NCI-H748 (cell line): ENCODE data around the gene MRPS34.
"Not testable (repeated sequence)": the region's sequence is repeated elsewhere in the genome, so short reads cannot be mapped to it uniquely, and the experiment has no call there.

Source experiments
- DNase-seq: peaks from one replicate; lab custom pipeline; 2025; ENCODE audit not compliant: unreplicated experiment; lab: John Stamatoyannopoulos, UW

MRPS34 gene

DNA sequence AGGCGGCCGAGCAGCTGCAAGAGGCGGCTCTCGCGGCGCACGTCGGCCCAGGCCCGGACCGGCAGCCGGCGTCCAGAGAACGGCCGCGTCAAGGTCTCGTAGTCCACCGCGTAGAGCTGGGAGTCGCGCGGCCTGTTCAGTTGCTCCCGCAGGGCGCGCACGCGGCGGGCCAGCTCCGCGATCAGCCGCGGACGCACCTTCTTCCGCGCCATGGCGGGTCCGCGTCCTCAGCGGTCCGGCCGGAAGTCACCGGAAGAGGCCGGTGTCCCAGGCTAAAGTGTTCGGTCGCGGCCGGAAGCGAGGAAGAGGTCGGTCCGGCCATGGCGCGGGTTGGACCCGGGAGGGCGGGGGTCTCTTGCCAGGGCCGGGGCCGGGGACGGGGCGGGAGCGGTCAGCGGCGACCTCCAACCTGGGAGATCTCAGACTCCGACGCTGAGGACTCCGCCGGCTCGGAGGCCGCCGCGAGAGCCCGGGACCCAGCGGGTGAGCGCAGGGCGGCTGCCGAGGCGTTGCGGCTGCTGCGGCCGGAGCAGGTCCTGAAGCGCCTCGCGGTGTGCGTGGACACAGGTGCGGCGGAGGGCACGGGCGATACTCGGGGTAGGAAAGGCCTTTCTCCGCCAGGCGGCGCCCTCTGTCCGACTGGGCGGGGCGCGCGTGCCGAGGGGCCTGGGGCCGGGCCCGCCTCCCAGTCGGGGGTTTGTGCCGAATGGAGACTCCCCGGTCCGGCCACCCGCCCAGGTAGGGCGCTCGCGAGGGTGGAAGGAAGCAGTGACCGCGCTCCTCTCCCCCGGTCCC is at the start of gene MRPS34:
MRPS34 (minus strand) TSS at position 227 of the 795 bp plus-strand sequence; CDS start at position 212, 15 bp downstream.
- DNase-seq, result peak; percentile 87

DNA sequence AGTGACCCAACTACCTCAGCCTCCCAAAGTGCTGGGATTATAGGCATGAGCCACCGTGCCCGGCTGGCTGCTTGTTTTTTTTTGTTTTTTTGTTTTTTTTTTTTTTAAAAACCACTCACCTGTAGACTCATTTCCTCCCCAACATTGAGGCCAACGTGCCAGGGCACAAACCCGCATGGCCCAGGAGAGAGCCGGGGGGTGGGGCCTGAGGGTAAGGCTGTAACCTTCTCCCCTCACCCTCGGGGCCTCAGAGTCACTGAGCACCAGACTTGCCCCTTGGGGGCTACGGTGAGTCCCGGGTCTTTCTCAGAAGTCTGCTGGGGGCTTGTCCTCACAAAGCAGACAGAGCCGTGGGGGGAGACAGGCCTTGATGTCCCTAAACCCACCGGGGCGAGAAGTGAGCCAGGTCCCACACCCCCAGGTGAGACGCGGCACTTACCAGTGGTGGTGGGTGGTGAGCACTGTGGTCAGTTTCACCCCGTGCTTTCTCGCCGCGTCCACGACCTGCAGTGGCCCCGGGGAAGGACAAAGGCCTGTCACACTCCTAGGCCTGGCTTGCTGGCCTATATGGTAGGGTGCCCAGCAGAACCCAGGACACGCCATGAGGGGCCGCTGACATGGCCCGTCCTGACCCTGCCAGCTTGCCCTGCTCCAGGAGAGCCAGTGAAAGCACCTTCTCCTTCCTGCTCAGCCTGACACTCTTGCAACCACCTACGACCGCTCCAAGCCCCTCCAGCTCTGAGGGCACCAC is 49.1 kb upstream of the MRPS34 start:
- DNase-seq, result no peak

DNA sequence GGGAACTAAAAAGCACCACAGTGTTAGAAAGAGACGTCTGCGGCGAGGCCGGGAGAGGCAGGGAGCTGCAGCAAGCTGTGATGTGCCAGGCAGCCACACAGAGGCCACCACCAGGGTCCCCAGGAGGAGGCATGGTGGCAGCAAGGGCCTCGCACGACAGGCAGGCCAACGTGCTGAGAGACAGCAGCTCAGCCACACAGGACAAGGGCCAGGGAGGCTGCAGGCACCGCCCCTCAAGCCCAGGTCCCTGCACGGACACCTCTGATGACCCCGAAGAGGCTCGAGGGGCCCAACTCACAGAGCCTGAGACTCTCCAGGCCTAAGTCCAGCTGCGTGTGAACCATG is 48.0 kb upstream of the MRPS34 start:
- DNase-seq, result no peak

DNA sequence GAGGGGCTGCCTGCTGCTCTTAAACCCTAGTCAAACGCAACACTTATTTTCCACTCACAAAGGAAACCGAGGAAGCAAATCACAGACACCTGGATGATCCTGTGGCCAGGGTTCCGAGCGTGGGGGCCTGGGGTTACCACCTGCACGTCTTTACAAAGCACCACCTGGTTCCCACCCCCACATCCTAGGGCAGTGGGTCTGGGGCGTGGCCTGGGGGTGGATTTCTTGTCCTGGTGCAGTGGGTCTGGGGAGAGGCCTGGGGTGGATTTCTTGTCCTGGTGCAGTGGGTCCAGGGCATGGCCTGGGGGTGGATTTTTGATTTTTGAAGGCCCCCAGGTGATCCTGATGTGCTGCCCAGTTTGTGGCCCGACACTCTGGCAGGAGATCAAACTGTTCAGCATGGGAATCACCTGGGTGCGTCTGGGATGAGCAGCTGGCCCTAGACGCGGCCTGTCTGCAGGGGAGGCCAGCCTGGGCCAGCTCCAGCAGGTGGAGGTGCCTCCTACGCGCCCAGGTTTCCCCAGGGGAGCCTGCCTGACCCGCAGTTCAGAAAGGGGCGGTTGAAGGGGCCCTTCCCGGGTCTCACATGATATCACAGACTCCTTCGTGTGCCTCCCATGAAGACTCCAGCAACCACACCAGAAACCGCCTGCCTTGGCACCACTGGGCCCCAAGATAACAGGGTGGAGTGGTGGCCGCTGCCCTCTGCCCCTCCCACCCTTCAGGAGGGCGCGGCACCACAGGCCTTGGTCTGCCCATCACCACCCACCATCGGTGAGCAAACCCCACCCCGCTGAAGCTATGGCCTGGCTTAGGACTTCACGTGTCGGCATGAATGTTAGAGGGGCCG is 47.4 kb upstream of the MRPS34 start:
- no peak for DNase-seq

DNA sequence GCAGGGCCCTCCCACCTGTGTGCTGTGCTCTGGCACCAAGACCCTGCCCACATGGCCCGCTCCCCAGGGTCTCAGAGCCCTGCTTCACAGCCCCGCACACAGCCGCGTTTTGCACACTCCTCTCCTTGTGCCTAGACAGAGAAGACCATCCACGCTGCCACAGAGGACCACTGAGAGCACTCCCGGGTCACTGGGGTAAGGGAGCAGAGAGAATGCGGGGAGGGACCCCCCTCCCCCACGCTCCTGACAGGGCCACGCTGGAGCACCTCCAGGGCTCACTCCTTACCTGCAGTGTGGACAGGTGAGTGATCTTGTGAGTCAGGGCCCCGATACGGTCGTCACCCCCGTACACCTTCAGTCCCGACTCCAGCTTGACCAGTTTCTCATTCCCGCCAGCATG is 46.7 kb upstream of the MRPS34 start:
- DNase-seq, result no peak

DNA sequence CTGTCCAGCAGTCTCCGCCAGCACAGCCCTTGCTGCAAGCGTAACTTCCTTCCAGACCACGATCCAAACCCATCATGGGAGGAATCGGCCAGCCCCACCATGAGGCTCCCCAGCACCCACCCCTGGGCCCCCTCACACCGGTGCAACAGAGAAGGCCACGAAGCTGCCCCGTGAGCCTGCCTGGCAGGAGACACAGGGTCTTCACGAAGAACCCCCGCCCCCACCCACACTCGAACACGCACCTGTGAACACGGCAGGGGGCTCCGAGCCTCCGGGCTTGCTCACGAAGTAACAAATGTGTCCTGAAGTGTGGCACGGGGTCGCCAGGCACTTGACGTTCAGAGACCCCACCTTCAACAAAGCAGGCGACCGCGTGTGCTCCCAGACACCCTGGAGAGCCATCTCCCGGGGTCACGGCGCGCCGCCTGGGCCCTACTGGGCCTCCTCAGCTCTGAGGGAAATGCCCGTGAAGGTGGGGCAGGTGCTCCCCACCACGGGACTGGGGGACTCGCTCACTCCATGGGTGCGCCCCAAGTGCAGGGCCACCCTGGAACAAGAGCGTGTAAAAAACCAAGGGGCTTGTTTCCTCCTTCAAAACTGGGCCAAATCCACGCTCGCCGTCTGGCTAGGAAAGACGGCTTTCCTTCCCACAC is 46.1 kb upstream of the MRPS34 start:
- DNase-seq, result no peak

DNA sequence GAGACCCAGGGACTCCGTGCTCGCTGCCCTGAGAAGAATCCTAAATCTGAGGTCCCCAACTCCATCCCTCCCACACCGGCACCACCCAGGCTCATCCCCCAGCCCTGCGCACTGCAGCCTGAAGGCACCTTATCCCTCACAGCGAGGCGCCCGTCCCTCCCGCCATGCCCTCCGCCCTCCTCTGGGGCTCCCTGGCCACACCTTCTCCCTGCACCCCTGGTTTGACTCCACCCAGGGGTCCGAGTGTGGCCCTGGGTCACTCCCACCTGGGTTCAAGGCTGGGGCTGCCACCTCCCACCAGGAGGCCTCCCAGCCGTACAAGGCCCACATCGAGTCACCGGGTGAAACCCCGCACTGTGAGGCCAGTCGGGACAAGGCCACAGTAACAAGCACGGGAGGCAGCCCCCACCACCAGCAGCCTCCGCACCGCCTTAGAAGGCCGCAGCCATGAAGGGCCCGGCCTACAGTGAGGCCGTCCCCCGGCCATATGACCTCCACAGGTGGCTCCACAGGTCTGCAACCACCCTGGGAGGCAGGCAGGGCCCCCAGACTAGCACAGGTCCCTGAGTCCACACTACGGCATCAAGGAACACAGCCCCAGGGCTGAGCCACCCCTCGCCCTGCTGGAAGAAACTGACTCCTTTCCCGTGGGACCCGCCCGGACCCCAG is 45.4 kb upstream of the MRPS34 start:
- no peak for DNase-seq

DNA sequence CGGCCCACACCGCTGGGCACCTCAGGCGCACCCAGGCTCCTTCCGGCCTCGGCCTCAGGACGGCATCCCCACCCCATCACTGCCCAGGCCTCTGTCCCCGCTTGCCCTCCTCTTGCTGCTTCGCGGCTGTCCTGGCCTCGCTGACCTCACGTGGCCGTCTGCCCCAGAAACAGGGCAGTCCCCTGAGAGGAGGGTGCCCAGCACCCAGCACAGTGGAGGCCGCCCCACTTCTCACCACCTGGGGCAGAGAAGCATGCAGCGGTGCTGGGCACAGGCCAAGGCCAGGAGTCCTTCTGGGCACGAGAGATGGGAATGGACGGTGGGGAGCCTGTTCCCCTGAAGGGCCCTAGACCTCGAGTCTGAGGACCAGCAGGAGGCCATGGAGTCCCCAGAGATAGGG is 44.8 kb upstream of the MRPS34 start:
- DNase-seq, result no peak

DNA sequence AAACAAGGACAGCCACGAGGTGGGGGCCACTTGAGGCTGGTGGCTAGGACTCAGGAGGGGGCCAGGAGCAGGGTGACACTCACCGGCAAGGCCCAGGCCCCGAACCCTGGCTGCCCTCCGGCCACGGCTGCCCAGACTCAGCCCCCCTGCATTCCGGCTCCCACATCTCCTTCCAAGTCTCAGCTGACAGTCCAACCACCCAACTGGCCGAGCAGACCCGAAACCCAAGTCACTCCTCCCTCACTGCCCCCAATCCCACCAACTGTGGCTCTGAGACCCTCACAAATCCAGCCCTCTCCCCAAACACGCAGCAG is 44.3 kb upstream of the MRPS34 start:
- no peak for DNase-seq

DNA sequence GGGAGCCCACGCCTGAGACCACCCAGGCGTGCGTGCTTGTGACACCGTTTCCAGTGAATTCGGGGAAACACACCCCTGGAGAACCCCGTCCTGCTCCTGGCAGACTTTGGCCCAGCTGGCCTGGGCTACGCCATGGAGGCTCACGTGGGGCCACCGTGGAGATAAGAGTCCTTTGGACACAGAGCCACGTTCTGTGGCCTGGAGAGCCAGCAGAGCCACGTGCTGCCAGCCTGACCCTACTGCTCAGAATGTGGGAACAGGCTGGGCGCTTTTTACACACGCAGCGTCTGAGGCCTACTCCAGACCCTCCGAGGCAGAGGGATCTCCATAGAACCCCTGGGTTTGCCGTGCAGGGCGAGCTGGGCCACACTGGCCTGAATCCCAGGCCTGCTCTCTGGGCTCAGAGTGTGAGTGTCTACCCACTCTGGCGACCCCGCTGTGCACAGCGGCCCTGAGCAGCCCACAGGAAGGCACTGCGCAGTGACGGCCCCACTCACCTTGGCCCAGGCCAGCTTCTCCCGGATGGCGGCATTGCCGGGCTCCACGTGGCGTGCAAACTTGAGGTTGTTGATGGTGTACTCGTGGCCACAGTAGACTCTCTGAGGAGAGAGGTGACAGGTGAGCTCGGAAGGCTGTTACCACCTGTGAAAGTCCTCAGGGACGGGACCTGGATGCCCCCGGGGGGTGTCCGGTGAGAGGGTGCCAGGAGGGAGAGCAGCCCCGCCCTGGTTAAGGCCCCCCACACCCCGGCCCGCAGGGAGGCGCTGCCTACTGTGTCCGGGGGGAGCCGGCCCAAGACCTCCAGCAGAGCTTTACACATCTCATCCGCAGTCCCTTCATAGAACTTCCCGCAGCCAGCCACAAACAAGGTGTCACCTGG is 43.7 kb upstream of the MRPS34 start:
- no peak for DNase-seq

DNA sequence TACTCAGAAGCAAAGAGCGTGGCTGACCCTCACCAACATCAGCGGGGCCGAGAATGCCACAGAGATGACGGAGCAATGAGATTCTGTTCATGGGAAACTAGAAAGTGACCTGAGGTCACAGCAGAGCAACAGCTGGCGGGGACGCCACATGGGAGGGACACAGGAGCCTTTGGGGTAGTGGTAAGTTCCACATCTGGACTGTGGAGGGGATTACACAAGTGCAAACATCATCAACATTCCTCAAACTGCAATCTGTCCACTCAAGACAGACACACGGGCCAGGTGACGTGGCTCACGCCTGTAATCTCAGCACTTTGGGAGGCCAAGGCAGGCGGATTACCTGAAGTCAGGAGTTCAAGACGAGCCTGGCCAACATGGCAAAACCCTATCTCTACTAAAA is 42.5 kb upstream of the MRPS34 start:
- DNase-seq, result no peak

DNA sequence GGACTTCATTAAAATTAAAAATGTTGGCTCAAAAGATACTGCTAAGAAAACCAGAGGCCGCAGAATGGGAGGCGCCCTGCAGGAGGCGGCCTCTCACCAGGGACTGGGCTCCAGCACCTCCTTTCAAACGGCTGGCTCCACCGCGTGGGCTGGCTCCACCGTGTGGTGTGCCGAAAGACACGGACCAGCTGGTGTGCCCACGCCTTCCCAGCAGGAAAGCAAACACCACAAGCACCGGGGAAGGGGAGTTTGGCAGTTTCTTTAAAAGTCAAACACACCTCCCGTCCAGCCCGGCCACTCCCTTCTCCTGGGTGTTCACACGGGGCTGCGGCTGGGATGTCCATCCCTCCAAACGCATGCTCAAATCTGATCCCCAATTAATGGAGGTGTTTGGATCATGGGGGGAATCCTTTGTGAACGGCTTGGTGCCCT is 39.8 kb upstream of the MRPS34 start:
- peak; percentile 77 for DNase-seq

DNA sequence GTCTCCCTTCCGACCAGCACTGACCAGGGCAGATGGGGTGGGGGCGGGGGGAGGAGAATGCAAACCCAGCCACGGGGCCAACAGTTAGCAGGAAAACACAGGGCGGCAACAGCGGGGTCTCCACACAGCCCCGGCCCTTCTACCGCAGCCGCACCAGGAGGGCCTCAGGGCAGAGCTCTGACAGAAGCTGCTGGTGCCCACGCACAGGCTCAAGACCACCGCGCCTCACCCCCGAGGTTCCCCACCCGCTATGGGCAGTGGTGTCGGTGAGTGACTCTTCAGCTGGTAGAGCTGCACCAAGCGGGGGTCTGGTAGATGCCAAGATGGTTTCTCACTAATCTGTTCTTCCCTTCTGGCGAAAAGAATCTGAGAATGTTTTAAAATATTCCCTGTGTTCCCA is 37.6 kb upstream of the MRPS34 start:
- no peak for DNase-seq

DNA sequence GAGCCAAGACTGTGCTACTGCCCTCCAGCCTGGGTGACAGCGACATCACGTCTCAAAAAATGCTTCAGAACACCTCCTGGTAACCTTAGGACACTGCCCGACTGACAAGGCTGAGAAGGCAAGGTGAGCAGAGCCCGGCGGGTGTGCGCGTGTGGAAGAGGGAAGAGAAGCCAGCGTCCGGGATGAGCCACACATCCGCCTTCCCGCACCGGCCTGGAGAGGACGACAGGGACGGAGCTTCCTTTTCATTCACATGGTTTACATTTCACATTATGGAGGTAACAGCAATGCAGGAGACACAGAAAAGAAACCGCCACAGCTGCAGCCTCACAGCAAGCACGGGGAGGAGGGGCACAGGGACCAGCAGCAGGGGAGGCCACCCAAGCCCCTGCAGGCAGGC is 37.2 kb upstream of the MRPS34 start:
- no peak for DNase-seq

DNA sequence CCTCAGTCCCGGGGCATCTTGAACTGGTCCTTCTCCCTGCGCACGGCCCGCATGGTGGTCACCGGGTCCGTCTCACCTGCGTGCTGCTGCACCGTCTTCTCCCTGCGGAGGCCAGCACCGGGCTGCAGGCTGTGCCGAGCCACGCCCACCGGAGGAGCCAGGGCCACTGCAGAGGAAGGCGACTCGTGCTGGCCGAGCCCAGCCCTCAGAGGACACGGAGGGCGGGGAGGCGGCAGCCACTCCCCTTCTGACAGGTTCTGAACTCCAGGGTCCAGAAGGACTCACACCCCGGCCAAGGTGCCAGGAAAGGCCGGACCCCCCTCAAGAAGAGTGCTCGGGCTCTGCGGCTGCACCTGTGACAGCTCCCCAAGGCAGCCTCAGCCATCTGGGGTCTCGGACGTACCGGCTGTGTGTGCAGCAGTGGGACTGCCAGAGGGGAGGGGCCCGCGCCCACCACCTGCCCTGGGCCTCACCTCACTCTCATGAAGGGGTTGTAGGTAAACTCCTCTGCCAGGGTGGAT is 36.4 kb upstream of the MRPS34 start:
- DNase-seq, result no peak

DNA sequence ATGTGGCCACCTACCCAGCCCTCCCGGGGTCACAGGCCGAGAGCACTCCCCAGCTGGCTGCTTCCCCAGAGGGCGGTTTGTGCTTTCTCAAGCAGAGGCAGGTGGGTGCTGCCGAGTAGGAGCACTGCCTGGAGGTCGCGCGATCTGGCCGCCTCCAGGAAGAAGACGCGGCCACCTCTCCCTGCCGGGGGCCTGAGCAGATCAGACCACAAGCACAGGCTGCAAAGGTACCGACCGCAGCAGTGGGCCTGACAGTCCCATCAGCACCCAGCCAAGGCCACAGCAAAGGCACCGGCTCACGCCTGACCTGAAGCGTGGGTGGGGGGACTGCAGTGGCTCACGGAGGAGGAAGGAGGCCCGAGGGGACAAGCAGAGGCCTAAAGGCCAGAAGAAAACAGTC is 35.8 kb upstream of the MRPS34 start:
- no peak for DNase-seq

DNA sequence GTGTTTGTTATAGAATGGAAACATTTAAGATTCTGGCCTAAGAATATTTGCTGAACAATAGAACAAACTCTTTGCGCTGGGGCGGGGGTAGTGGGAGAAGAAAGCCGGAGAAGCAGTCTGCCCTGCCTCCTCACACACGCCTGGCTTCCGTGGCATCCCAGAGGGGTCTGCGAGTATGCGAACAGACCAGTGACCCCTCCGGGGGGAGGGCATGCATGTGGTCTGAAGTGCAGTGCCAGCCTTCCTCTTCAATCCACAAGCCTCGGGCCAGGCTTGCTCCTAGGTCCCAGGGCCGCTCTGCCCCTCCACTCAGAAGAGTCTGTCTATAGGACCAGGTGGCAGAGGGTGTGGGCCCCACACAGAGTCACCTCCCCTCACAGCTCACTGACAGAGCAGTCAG is 34.7 kb upstream of the MRPS34 start:
- DNase-seq, result no peak

DNA sequence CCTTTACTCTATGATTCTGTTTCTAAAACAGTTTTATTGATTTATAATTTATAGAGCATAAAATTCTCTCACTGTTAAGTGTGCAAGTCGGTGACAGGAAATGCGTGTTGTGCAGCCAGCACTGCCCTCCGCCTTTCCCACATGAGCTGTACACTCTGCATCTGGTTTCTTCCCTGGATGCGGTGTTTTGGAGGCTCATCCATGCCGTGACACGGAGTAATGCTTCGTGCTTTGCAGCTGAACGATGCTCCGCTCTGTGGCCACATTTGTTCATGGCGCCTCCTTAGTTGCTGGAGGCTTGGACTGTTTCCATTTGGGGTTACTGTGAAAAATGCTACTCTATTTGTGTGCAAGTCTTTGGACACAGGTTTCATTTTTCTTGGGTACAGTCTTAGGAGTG is 27.8 kb upstream of the MRPS34 start:
- DNase-seq, result no peak

DNA sequence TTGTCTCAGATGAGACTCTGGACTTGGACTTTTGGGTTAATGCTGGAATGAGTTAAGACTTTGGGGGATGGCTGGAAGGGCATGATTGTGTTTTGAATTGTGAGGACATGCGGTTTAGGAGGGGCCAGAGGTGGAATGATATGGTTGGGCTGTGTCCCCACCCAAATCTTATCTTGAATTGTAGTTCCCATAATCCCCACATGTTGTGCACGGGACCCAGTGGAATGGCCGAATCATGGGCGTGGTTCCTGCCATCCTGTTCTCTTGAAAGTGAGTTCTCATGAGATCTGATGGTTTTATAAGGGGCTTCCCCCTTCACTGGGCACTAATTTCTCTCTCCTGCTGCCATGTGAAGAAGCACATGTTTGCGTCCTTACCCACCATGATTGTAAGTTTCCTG is 26.3 kb upstream of the MRPS34 start:
- not testable (repeated sequence) for DNase-seq
